Nephron (organoid): ENCODE data around the gene CRISPLD2.

Experiments
- H3K27ac Mint-ChIP-seq, 3 experiments: 2 replicates each; pipeline ENCODE4 v1.8.0; 2020; ENCODE audit warnings: mixed read lengths in 3 of 3, mild to moderate bottlenecking in 2 of 3, moderate library complexity in 1 of 3
- H3K27me3 Mint-ChIP-seq: 2 replicates; pipeline ENCODE4 v1.8.0; 2021; ENCODE audit warnings: low read depth, mild to moderate bottlenecking, moderate library complexity, mixed read lengths
- H3K36me3 Mint-ChIP-seq: 2 replicates; pipeline ENCODE4 v1.8.0; 2020; ENCODE audit warnings: low read depth, mixed read lengths
- H3K4me1 Mint-ChIP-seq: 2 replicates; pipeline ENCODE4 v1.8.0; 2020; ENCODE audit warnings: mixed read lengths
- H3K4me3 Mint-ChIP-seq, 3 experiments: 2 replicates each; pipeline ENCODE4 v1.8.0; 2020; ENCODE audit warnings: mild to moderate bottlenecking in 3 of 3, mixed read lengths in 3 of 3, moderate library complexity in 2 of 3
- H3K9me3 Mint-ChIP-seq: 2 replicates; pipeline ENCODE4 v1.8.0; 2020; ENCODE audit warnings: mixed read lengths
- TF ChIP-seq, protein P1 (sequence below), 3 experiments: fragments of 200-600 bp; sonication (generic); IDR thresholded peaks; one replicate each; pipeline ENCODE4 v1.5.0; 2021; ENCODE audit warnings: antibody characterized with exemption in 3 of 3; ENCODE audit not compliant: unreplicated experiment in 3 of 3

CRISPLD2 gene

DNA sequence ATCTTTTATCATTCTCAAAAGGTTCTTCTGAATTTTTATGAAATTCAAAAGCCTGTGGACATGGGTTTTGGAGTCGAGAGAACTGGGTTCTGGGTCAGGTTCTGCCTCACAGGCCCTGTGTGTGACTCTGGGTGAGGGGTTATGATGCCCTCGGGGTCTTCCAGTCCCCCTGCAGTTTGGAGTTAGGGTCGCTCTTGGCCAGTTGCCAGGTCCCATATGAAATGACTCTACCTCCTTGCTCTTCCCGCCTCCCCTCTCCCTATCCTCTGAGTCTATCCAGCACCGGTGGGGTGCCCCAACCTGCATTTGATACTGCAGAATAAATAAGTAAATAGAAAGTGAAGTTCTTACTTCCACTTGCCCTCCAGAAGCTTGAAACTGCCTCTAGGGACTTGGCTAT is 137.4 kb downstream of the CRISPLD2 start:
- H3K4me3 Mint-ChIP-seq = no peak overlapping the region
- H3K9me3 Mint-ChIP-seq = no peaks in the 10 kb centered on the region

DNA sequence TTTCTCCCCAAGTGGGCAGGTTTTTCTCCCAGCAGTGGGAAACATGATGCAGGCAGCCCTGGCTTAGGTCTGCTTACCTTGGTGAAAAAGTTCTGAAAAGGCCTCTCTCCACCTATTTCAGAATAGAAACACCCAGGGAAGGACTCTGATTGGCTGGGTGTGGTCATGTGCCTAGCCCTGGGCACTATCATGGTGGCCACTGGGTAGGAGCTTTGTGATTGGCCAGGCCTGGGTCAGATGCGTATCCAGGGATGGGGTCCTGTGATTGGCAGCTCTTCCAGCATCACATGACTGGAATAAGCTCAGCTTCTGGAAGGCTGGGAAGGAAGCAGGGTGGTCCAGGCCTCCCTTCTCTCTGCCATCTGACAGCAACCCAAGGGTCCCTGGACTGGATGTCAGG is 138.0 kb downstream of the CRISPLD2 start:
- Mint-ChIP-seq H3K4me3 (no peak overlapping the region), H3K27me3 (peaks cover 8% of the 10 kb centered on the region), H3K36me3 (no peaks in the 10 kb centered on the region), H3K9me3 (no peaks in the 10 kb centered on the region), H3K4me1 (peaks cover 21% of the 10 kb centered on the region), H3K27ac (peak overlapping the region in 1 of 3 experiments; percentile 36)
- TF ChIP-seq, protein P1, sequence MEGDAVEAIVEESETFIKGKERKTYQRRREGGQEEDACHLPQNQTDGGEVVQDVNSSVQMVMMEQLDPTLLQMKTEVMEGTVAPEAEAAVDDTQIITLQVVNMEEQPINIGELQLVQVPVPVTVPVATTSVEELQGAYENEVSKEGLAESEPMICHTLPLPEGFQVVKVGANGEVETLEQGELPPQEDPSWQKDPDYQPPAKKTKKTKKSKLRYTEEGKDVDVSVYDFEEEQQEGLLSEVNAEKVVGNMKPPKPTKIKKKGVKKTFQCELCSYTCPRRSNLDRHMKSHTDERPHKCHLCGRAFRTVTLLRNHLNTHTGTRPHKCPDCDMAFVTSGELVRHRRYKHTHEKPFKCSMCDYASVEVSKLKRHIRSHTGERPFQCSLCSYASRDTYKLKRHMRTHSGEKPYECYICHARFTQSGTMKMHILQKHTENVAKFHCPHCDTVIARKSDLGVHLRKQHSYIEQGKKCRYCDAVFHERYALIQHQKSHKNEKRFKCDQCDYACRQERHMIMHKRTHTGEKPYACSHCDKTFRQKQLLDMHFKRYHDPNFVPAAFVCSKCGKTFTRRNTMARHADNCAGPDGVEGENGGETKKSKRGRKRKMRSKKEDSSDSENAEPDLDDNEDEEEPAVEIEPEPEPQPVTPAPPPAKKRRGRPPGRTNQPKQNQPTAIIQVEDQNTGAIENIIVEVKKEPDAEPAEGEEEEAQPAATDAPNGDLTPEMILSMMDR (IDR thresholded peaks at IDR 0.05; ENCODE audit: unreplicated experiment in 3 of 3) = no peak

More for the DNA sequence above, 137.4 kb downstream of the CRISPLD2 start:
- H3K4me1 Mint-ChIP-seq = peaks cover 26% of the 10 kb centered on the region
- H3K27me3 Mint-ChIP-seq = peaks cover 6% of the 10 kb centered on the region
- TF ChIP-seq, protein P1 (IDR thresholded peaks at IDR 0.05; ENCODE audit: unreplicated experiment in 3 of 3) = no peak
- H3K36me3 Mint-ChIP-seq = no peaks in the 10 kb centered on the region
- peak overlapping the region in 2 of 3 experiments; percentile 36 to 39 for H3K27ac Mint-ChIP-seq
